NCI-H526 (cell line): ENCODE measurements around the gene USP30.
"Not testable (repeated sequence)": the region's sequence is repeated elsewhere in the genome, so short reads cannot be mapped to it uniquely, and the experiment has no call there.

Experiments
- DNase-seq, 2 experiments: peaks; one replicate each; lab custom pipeline; 2025; lab: John Stamatoyannopoulos, UW

USP30 gene

GRCh38 chr12:109052414-109053323, at the start of gene USP30:
USP30 (plus strand) TSS chr12:109052576; CDS start chr12:109052679, 103 bp downstream.
- DNase-seq, result peak; percentile 84 to 95

- DNase-seq, result no peak
These were observed 48.4 kb upstream of the USP30 start for GRCh38 chr12:109004017-109004416.

- DNase-seq, result no peak
These were observed 42.6 kb upstream of the USP30 start for GRCh38 chr12:109009766-109010165.

GRCh38 chr12:109010259-109010658, 42.1 kb upstream of the USP30 start:
- DNase-seq, result no peak

- no peak for DNase-seq
These were observed 37.2 kb upstream of the USP30 start for GRCh38 chr12:109014984-109015765.

GRCh38 chr12:109016016-109016415, 36.4 kb upstream of the USP30 start:
- DNase-seq, result no peak

- DNase-seq, result no peak
These were observed 35.4 kb upstream of the USP30 start for GRCh38 chr12:109016978-109017377.

GRCh38 chr12:109018296-109018695, 34.1 kb upstream of the USP30 start:
- peak in 1 of 2 experiments; percentile 9 for DNase-seq

GRCh38 chr12:109020146-109020795, 32.1 kb upstream of the USP30 start:
- peak; percentile 15 to 36 for DNase-seq

- DNase-seq, result peak; percentile 67 to 90
These were observed 31.5 kb upstream of the USP30 start, which contains the start of gene SVOP for GRCh38 chr12:109020796-109021380. SVOP (minus strand) TSS chr12:109021068; CDS start chr12:109020868, 200 bp downstream.

GRCh38 chr12:109027767-109028166, 24.6 kb upstream of the USP30 start:
- no peak for DNase-seq

GRCh38 chr12:109028624-109029023, 23.8 kb upstream of the USP30 start:
- DNase-seq, result not testable (repeated sequence)

- no peak for DNase-seq
These were observed 23.0 kb upstream of the USP30 start for GRCh38 chr12:109029411-109029810.

- peak in 1 of 2 experiments; percentile 1 for DNase-seq
These were observed 18.9 kb upstream of the USP30 start for GRCh38 chr12:109033239-109034196.

- no peak for DNase-seq
These were observed 15.4 kb upstream of the USP30 start for GRCh38 chr12:109036975-109037374.

GRCh38 chr12:109044241-109044640, 8.1 kb upstream of the USP30 start:
- DNase-seq, result no peak

- no peak for DNase-seq
These were observed 5.1 kb upstream of the USP30 start for GRCh38 chr12:109047081-109047805.

- DNase-seq, result not testable (repeated sequence)
These were observed 3.7 kb upstream of the USP30 start for GRCh38 chr12:109048706-109049105.

GRCh38 chr12:109049794-109050193, 2.6 kb upstream of the USP30 start:
- not testable (repeated sequence) for DNase-seq

- no peak for DNase-seq
These were observed 321 bp upstream of the USP30 start for GRCh38 chr12:109052097-109052413.
